AG04450 (cell line): ENCODE results near the gene CADPS2. TPM values are rescaled to one million over a fixed set of nuclear protein-coding genes. Genes with fewer than 3 reads are reported as not detected.

Source experiments
- CTCF ChIA-PET: fragments of 300-600, 350-600 bp; formaldehyde crosslinking; extraction: SDS; loops from one replicate; lab custom pipeline; 2022; ENCODE audit warnings: antibody characterized with exemption, inconsistent platforms; lab: Charles Lee
- POLR2A ChIA-PET: fragments of 350-600 bp; formaldehyde crosslinking; extraction: SDS; loops from one replicate; lab custom pipeline; 2021; ENCODE audit warnings: antibody characterized with exemption, inconsistent platforms; lab: Yijun Ruan, JAX
- DNase-seq: peaks from one replicate; pipeline ENCODE4 v3.0.0-alpha.2; 2011; ENCODE audit warnings: low read depth, low spot score
- H3K27ac ChIP-seq: one replicate; pipeline ENCODE4 v1.5.1; 2012; ENCODE audit warnings: low read depth, low read length, control low read depth
- H3K27me3 ChIP-seq: one replicate; pipeline ENCODE4 v1.6.0; 2012; ENCODE audit warnings: low read length; ENCODE audit not compliant: control insufficient read depth, insufficient read depth
- H3K4me3 ChIP-seq: 2 replicates; pipeline ENCODE4 v1.5.1; 2011; ENCODE audit warnings: mild to moderate bottlenecking, low read depth, low read length, control low read depth
- H3K9me3 ChIP-seq: 2 replicates; pipeline ENCODE4 v1.5.1; 2012; ENCODE audit warnings: low read length; ENCODE audit not compliant: control insufficient read depth, insufficient read depth
- polyA plus RNA-seq: library from polyadenylated mRNA; depleted of rRNA; stranded (reverse); fragments of >200 nt; gene quantifications from 2 replicates; pipeline ENCODE4 v1.2.3, GENCODE V29; 2011
- TF ChIP-seq, protein P1 (sequence below): IDR thresholded peaks from 2 replicates; pipeline ENCODE4 v1.5.1; 2011; ENCODE audit warnings: low read depth, low read length, control low read depth, inconsistent platforms

The CADPS2 gene
- polyA plus RNA-seq, 1 experiment: 0.41 TPM

GRCh38 chr7:122463631-122464030 lies 422.6 kb downstream of the CADPS2 start:
- CTCF ChIA-PET: no interaction called here
- DNase-seq: no peak

GRCh38 chr7:122460936-122461335 lies 425.3 kb downstream of the CADPS2 start:
- POLR2A ChIA-PET: no interaction called here
- TF ChIP-seq, protein P1, sequence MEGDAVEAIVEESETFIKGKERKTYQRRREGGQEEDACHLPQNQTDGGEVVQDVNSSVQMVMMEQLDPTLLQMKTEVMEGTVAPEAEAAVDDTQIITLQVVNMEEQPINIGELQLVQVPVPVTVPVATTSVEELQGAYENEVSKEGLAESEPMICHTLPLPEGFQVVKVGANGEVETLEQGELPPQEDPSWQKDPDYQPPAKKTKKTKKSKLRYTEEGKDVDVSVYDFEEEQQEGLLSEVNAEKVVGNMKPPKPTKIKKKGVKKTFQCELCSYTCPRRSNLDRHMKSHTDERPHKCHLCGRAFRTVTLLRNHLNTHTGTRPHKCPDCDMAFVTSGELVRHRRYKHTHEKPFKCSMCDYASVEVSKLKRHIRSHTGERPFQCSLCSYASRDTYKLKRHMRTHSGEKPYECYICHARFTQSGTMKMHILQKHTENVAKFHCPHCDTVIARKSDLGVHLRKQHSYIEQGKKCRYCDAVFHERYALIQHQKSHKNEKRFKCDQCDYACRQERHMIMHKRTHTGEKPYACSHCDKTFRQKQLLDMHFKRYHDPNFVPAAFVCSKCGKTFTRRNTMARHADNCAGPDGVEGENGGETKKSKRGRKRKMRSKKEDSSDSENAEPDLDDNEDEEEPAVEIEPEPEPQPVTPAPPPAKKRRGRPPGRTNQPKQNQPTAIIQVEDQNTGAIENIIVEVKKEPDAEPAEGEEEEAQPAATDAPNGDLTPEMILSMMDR: no peak
- Histone ChIP-seq H3K4me3 (no peak overlapping the region), H3K27me3 (no peaks in the 10 kb centered on the region), H3K9me3 (no peaks in the 10 kb centered on the region), H3K27ac (no peak overlapping the region)
- no peak for DNase-seq
- CTCF ChIA-PET: no interaction called here

More at GRCh38 chr7:122463631-122464030, 422.6 kb downstream of the CADPS2 start:
- no peak overlapping the region for H3K27ac ChIP-seq
- POLR2A ChIA-PET: no interaction called here
- H3K4me3 ChIP-seq: no peak overlapping the region
- H3K27me3 ChIP-seq: no peaks in the 10 kb centered on the region
- no peaks in the 10 kb centered on the region for H3K9me3 ChIP-seq
- TF ChIP-seq, protein P1: no peak

DNA sequence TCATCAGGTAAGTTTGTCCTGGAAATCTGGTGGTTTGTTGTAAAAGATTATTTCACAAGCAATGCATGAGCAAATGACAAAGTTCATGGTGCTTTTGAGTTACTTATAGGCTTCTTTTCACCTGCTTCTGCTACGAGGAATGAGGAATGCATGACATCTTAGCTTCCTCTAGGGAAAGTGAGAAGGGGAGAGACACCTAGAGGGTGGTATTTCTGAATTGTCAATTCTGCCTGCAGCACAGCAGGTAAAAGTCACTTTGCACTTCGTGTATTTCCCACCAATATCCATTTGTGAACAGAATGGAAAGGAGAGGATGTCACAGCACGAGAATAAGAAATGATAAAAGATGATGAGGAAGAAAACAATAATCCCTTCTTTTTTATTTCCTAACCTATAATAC lies 428.3 kb downstream of the CADPS2 start:
- ChIA-PET POLR2A (no interaction called here), CTCF (no interaction called here)
- no peak for DNase-seq
- H3K9me3 ChIP-seq: no peaks in the 10 kb centered on the region
- no peak overlapping the region for H3K4me3 ChIP-seq
- TF ChIP-seq, protein P1: no peak
- no peak overlapping the region for H3K27ac ChIP-seq
- H3K27me3 ChIP-seq: no peaks in the 10 kb centered on the region

- CTCF ChIA-PET: no interaction called here
- POLR2A ChIA-PET: no interaction called here
- Histone ChIP-seq H3K9me3 (no peaks in the 10 kb centered on the region), H3K27me3 (no peaks in the 10 kb centered on the region), H3K4me3 (no peak overlapping the region), H3K27ac (no peak overlapping the region)
- no peak for DNase-seq
- TF ChIP-seq, protein P1: no peak
Measured at GRCh38 chr7:122457325-122457724, 428.9 kb downstream of the CADPS2 start.

- no peaks in the 10 kb centered on the region for H3K27me3 ChIP-seq
- H3K4me3 ChIP-seq: no peak overlapping the region
- no peaks in the 10 kb centered on the region for H3K9me3 ChIP-seq
- CTCF ChIA-PET: no interaction called here
- POLR2A ChIA-PET: no interaction called here
- H3K27ac ChIP-seq: no peak overlapping the region
- DNase-seq: no peak
- TF ChIP-seq, protein P1: no peak
Measured at GRCh38 chr7:122454776-122455507, 431.3 kb downstream of the CADPS2 start.
